NCI-H345 treated with DMSO at 0.1 percent for 48 hours (cell line): Measurements from ENCODE around the gene FOXO1.

Experiments used
- DNase-seq: peaks from one replicate; lab custom pipeline; 2025; ENCODE audit not compliant: unreplicated experiment; lab: John Stamatoyannopoulos, UW

The FOXO1 gene

DNA sequence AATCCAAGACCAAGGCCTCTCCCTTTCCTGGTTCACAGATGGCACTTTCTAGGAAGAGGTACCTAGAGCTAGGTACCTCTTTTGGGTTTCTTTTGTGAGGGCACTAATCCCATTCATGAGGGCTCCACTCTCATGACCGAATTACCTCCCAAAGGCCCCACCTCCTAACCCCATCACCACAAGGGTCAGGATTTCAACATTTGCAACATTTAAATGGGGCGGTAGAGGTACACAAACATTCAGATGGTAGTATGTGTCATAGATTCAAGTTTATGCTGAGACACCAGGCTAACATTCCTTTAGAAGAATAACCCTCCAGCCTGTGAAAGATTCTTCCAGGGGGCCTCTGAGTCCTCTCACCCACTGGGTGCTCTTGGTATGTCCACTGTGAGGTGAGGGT lies 116.3 kb downstream of the FOXO1 start:
- DNase-seq, result no peak

DNA sequence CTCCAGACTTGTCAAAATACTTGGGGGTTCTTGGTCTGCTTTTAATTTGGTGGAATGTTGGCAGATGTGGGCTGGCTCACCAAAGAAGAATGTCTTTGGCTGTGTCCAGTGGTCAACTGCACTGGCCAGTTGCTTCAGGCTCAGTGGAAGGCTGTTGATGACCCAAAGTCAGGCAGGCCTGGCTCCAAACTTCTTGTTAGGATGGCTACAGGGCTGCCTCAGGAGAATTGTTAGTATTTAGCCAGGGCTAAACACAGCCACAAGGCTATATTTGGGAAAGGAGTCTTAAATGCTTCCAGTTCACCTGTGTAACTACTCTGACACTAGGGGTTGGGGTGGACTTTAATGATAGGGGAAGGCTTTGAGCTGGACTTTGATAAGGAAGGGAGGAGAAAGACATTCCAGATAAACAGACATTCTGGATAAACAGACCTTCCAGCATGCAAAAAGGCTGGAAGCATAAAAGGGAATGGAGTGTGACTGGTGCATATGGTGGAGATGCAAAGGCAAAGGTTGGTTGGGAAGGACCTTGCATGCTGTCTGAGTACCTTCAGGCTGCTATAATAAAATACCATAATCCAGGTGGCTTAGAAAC lies 116.8 kb downstream of the FOXO1 start:
- DNase-seq, result no peak

DNA sequence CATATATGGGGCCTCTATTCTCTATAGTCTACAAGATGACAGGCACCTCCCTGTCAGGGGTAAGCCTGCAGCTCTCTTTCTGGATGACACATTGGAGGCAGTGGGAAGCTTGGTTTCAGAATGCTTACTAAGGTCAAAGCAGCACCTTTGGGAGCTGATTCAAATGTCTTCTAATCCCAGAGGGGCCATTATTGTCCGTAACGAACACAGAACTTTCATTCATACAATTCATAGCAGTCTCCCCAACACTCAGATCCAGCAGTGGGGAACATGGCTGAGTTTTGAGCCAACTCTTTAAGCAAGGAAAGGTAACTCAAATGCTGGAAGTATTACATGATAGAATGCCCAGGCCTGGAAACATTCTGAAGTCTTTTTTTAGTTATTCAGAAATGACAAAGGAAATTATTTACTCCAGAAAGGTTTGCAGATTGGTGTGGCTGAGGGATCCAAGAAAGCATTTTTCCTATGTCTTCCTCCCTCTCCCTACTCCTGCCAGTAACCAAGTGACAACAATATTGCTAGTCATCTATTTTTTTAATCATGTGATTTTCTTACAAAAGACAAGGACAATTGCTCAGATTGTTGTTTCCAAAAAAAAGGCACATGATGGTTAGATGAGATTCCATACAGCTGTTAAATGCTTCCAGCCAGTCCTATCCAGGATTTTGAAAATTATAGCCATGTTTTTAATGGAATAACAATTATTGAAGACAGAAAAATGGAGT lies 118.7 kb downstream of the FOXO1 start:
- no peak for DNase-seq

DNA sequence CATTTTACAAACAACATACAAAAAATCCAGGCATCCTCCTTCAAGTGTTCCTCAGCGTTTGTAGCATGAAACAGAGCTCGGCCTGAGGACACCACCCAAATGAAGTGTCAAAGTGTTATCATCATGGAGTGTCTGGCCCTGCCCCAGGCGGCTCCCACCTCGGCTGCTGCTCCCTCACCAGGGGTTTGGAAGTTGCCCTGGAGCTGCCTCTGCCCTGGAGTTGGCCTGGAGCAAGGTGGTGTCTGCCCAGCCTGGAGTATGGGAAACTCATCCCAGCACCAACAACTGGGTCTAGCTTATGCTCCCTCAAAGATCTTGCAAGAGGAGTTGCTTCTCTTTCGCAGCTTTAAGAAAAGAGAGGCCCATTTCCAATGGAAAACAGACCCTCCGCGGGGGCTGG lies 120.4 kb downstream of the FOXO1 start:
- DNase-seq, result no peak

DNA sequence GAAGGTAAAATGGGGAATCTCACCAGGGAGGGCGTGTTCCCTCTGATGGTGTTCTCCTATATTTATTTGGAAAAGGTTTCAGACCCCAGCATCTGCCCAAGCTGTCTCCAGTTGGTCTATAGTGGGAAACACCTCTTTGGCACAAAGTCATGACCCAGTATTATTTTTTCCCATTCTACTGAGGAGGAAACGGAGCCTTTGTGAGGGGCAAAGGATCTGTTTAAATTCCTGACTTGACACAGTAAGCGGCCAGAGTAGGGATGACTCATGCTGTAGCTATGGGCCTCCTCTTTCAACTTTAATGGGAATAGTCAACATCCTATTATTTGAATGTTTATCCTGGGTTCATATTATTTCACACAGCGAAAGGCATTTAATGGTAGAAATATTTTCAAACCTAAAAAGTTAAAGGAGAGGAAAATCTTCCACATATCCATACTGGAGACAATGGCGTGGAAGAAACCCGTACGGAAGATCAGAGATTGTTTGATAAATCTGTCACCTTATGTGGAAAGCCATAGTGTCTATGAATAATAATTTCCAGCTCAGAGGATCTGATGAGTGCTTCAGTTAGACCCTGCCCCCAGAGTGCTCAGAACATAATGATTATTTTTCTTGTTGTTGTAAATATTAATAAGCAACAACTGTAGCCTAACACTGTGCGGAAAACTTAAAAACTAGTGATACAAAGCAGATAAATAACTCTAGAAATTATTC lies 126.0 kb downstream of the FOXO1 start:
- no peak for DNase-seq

DNA sequence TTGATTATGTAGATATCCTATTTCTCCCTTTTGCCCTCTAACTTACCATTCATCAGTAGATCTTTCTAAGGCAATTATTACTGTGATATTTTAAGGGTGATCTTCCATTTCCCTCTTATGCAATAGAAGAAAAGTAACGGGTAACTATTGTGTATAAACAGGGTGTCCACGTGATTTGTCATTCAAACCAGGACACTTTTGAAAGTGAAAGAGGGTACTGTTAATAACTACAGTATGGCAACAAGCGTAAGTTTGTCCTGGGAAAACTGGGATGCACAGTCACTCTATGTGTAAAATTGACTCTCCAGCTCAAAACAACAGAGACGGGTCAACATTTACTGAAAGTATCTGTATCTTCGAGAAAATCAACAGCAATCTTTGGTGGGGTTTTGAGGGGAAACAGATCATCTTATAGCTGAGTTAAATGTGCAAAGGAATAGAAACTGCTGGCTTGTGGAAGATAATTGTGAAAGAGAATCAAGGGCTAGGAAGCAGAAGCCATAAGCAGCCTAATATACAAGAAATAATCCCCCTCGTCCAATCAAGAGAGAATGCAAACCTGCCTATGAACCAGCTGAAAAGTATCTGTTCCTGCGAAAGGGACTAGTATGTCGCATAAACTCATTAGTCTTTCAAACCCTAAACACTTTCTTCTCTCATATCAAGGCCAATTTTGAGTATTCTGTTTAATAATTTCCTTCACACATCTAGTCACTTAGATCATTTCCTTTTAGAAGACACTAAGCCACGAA lies 126.7 kb downstream of the FOXO1 start:
- no peak for DNase-seq

DNA sequence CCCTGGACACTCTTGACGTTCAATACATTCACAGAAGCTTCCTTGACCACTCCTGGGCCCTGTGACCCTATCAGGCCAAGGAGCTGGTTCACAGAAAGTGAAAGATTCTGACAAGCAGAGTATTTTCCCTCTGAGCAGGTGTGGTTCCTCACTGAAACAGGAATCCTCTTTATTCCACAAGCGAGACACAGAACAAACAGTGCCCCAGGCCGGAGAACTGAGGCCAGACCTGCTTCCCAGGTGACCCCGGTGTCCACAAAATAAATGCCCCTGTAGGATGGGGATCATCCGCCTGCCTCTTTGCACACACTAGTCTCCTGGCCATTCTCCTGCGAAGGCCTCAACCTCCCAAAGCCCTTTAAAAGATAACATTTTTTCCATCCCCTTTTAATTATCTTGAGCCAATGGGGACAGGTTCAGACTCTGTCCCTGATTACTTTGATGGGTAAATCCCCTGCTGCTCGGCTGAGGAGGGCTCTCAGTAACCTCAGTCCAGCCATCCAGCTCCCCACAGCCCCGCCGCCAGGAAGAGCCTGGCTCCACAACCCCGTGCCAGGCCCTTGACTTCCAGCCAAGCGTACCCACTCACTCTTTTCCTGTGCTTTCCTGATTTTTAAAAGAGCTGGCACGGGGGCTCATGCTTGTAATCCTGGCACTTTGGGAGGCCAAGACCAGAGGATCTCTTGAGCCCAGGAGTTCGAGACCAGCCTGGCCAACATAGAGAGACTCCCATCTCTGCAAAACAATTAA lies 129.1 kb downstream of the FOXO1 start:
- DNase-seq, result no peak

DNA sequence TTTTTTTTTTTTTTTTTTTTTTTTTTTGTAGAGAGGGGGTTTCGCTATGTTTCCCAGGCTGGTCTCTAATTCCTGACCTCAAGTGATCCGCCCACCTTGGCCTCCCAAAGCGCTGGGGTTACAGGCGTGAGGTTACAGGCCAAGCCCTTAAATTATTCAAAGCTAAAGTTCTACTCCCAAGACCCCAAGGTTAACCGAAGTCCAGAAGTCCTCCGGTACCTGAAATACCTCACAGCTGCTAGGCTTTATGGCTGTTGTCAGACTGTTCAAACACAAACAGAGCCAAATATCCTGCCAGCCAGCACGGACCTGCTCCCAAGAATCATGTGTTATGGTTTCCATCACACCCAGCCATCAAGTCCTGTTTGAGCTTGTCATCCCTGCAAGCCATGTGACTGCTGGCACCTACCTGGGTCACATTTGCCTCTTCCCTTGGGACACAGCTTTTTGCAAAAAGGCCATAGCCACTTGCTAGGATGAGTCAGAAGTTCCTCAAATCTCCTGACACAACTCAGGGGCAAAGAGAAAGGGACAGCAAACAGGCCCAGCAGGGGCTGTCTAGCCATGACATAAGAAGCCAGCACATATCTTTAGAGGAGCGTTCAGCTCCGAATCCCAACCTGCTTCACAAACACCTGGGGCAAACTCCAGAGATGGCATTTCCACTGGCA lies 129.9 kb downstream of the FOXO1 start:
- DNase-seq, result no peak

DNA sequence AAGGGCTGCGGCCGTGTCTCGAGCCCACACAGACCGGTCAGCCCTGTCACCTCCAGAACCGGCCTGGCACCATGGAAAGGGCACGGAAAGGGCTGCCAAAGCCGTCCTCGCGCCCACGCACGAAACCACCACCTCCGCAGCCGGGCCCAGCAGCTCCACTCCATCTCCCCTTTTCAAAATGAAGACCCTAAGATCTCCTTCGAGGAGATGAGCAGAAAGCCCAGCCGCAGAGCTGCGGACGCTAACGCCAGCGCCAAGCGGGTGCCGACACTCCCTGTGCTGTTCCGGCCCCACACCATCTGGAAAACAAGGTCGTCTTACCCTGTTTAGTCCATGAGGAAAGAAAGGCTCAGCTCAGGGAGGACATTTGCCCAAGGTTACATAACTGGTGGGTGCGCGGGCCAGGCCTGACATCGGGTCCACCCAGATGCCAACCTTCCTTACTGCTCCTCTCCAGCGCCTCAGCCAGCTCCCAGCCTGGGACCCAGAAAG lies 131.1 kb downstream of the FOXO1 start:
- no peak for DNase-seq

DNA sequence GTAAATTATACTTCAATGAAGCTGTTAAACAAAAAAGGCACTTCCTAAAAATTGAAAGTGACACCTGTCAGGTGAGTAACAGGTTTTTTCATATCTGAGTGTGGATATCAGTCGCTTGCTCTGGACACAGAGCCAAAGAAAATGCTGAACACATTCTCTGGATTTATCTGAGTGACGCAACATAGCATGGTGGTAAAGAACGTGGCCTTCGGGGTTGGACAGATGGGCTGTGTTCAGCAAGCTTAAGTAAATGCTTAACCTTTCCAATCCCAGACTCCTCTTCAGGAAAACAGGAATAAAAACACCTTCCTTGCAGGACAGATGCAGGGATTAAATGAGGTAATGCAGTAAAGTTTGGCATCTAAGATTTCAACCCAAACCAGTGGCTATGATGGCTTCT lies 132.0 kb downstream of the FOXO1 start:
- no peak for DNase-seq

DNA sequence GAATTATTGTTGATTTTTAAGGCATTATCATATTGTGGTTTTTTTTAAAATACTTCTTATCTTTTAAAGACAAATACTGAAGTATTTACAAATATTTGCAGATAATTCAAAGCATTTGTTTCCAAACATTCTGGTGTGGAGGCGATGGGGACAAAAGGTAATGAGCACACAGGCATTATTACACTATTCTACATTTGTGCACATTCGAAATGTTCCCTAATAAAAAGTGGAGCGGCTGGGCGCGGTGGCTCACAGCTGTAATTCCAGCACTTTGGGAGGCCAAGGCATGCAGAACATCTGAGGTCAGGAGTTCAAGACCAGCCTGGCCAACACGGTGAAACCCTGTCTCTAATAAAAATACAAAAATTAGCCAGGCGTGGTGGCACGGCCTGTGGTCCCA lies 133.4 kb downstream of the FOXO1 start:
- DNase-seq, result no peak

DNA sequence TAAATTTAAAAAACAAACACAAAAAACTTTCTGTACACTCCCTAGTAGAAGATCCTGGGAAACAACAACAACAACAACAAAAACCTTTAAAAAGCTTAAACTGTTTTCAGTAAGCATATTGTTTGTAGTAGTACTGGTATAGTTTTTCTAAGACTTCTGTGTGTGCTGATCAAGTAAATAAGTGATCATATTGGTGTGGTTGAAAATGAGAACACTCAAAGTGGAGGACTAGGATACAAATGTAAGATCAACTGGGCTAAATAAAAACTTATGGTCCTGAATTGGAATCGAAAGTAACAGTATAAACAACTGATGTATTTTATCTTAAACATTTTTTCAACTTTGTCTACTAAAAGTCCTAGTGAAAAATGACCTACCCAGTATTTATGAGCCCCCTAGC lies 135.5 kb downstream of the FOXO1 start:
- DNase-seq, result no peak

DNA sequence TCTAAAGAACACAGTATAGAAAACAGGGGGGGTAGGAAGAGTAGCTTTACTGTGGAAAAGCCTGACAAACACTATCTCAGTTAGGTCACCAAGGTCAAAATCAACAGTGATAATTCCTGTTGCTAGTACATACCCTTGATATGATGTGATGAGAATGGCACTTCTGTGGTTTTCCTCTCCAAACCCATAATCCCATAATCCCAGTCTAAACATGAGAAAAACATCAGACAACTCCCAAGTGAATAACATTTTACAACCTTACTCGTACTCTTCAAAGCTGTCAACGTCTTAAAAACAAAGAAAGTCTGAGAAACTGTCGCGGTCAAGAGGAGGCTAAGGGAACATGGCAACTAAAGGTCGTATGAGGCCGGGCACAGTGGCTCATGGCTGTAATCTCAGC lies 137.6 kb downstream of the FOXO1 start:
- DNase-seq, result no peak

DNA sequence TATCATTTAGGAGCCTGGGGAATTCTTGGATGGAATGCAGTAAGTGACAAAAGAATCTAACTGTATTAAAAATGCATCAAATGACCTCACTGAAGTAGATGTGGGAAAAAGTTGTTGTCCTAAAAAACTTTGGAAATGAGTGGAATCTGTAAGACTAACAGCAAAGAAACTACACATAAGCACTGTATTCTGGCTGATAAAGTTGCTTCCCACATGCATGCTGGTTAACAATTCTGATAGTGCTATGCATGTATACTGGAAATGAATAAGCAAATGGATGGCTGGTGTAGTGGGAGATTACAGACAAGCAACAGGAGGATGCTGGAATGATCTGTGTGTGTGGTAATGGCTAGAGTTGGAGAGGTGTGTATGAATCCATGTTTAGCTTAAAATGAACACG lies 138.5 kb downstream of the FOXO1 start:
- DNase-seq, result no peak

DNA sequence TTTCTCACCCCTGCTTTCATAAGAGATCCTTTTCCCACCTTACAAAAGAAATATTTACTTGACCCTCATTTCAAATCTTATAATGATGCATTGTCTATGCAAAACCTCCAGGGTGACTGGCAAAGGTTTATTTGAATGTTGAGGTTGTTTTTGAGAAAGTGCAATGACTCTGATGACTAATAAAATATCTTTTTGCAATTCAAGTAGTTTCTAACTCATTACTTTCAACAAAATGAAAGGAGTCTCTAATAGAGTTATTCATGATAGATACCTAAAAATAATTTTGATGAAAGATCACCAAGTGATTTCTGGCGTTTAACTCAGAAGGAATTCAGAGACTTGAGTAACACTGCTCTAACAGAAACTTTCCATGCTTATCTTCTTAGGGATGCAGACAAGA lies 144.2 kb downstream of the FOXO1 start:
- no peak for DNase-seq

DNA sequence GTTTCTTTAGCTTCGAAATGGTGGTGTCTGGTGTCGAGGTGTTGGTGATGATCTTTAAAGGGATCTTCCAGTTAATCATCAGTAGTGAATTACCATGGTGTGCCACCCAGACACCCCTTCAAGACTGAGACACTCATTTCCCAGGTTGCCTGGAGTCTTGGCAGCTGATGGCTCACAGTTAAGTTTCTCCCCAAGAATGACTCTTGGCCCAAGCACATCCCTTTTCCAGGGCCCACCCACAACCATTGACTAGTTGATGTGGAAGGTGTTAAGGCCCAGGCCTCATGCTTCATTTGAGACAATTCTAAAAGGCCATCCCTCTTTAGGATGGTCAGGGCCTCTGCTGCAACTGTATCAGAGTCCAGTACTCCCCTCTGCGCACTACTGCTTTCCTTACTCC lies 145.5 kb downstream of the FOXO1 start:
- no peak for DNase-seq

DNA sequence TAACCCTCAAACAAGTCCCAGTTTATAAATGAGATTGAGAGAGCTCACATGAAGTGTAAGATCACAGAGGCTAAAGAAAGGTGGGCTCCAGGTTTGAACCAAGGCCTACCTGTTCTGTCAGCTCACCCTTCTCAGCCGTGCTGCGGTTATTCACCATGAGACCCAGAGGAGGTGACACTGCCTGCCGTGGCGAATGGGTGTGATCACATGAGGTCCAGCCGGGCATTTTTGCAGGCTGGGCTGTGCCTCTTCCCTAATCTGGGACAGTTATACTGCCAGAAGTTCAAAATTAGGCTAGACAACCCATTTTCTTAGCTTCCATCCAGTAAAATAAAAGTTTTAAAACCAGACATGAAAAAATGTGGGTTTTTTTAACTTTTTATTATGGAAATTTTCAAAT lies 146.8 kb downstream of the FOXO1 start:
- DNase-seq, result no peak

DNA sequence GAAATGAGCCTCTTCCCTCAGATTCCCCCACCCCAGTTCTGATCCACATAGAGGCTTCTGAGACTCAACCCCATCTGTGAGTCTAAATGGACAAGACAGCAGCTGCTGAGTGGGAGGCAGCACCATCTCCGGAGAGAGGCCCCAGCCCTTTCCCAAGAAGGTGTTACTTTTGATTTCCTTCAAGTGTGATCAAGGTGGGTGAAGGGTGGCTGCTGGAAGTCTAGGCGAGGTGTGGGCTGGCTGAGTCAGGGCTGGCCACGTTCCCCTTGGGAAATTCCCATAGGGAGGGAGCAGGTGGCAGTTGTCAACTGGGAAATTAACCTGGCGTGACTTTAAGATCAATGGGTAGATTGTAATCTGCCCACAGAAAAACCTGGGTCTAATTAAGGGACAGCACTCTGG lies 148.0 kb downstream of the FOXO1 start:
- DNase-seq, result no peak

DNA sequence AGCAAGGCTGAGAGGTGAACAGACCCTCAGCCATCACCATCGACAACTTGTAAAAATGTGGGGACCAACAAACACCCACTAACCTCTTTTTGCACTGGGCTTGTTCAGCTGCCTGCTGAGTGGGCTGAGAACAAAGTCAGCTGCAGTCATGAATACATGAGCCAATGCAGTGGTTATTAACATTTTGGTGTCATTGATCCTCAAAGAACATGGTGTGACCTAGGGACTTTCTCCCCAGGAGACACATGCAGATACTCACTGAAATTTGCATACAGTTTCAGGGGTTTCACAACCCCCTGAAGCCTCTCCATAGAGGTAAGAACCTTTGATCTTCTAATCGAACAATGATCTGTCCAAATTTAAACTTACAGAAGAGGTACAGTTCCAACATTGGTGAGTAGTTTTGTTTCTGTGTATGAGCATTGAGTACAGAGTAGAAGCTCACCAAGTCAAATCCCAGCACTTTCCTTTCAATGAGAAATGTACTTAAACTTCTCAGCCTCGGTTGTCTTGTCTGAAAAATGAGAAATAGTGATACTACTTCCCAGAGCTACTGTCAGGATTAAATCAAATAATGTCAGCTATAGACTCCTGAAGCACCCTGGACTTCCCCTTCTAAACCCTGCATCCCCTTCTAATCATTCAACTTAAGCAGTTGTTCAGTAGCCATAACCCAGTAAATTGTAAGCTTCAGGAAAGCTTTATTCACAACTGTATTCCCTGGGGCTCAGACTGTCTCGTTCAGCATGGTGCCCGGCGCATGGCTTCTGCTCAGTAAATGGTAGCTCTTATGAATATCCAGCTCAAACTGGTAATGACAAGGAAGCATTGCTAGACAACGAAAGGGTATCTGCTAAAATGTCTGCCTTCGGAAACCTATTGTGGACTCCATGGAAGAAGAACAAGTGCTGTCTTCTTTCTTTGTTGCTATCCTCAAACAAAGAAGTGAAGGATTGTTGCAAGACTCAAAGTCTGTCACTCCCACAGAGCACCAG lies 148.7 kb downstream of the FOXO1 start:
- no peak for DNase-seq
